ENCODE results near the gene ACAA1.

The ACAA1 gene

GRCh38 chr3:38147421-38147820 lies 10.5 kb upstream of the ACAA1 start:
- TF ChIP-seq, protein P1, sequence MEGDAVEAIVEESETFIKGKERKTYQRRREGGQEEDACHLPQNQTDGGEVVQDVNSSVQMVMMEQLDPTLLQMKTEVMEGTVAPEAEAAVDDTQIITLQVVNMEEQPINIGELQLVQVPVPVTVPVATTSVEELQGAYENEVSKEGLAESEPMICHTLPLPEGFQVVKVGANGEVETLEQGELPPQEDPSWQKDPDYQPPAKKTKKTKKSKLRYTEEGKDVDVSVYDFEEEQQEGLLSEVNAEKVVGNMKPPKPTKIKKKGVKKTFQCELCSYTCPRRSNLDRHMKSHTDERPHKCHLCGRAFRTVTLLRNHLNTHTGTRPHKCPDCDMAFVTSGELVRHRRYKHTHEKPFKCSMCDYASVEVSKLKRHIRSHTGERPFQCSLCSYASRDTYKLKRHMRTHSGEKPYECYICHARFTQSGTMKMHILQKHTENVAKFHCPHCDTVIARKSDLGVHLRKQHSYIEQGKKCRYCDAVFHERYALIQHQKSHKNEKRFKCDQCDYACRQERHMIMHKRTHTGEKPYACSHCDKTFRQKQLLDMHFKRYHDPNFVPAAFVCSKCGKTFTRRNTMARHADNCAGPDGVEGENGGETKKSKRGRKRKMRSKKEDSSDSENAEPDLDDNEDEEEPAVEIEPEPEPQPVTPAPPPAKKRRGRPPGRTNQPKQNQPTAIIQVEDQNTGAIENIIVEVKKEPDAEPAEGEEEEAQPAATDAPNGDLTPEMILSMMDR (IDR thresholded peaks at IDR 0.05; ENCODE audit: low read depth, low read length): no peak
- no peak for DNase-seq (ENCODE audit: extremely low read depth, low read depth)

GRCh38 chr3:38146504-38146903 lies 9.6 kb upstream of the ACAA1 start:
- no peak for DNase-seq (ENCODE audit: extremely low read depth, low read depth)
- TF ChIP-seq, protein P1 (IDR thresholded peaks at IDR 0.05; ENCODE audit: low read depth, low read length): no peak

GRCh38 chr3:38143511-38143910 lies 6.6 kb upstream of the ACAA1 start:
- no peak for DNase-seq (ENCODE audit: extremely low read depth, low read depth)
- TF ChIP-seq, protein P1 (IDR thresholded peaks at IDR 0.05; ENCODE audit: low read depth, low read length): no peak

- TF ChIP-seq, protein P1 (IDR thresholded peaks at IDR 0.05; ENCODE audit: low read depth, low read length): no peak
- no peak for DNase-seq (ENCODE audit: extremely low read depth, low read depth)
Measured at GRCh38 chr3:38142959-38143358, 6.0 kb upstream of the ACAA1 start.

GRCh38 chr3:38141952-38142273 lies 5.0 kb upstream of the ACAA1 start:
- TF ChIP-seq, protein P1 (IDR thresholded peaks at IDR 0.05; ENCODE audit: low read depth, low read length): no peak
- no peak for DNase-seq (ENCODE audit: extremely low read depth, low read depth)

- no peak for DNase-seq (ENCODE audit: extremely low read depth, low read depth)
- TF ChIP-seq, protein P1 (IDR thresholded peaks at IDR 0.05; ENCODE audit: low read depth, low read length): no peak
Measured at GRCh38 chr3:38141173-38141951, 4.4 kb upstream of the ACAA1 start.

DNA sequence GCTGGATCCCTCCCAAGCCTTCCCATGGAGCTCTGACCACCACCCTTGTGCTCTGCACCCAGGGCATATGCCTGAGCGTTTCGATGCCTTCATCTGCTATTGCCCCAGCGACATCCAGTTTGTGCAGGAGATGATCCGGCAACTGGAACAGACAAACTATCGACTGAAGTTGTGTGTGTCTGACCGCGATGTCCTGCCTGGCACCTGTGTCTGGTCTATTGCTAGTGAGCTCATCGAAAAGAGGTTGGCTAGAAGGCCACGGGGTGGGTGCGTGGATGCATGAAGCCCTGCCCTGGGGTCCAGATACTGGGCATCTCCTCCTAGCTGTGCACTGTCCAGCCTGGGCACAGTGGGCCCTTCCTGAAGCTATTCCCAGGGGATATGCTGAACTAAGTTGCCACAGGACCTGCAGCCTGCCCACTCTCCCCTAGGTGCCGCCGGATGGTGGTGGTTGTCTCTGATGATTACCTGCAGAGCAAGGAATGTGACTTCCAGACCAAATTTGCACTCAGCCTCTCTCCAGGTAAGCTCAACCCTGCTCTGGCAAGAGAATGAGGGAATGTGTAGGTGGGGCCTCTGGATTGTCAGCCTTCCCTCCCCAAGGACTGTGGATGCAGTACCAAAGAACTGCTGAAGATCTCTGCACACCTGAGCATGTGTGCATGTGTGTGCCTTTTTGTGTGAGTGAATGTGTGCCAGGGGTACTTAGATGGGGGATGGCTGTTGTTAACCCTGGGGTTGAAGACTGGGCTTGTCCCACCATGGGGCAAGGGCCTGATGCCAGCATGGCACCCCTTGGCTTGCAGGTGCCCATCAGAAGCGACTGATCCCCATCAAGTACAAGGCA lies 3.6 kb upstream of the ACAA1 start:
- TF ChIP-seq, protein P1 (IDR thresholded peaks at IDR 0.05; ENCODE audit: low read depth, low read length): no peak
- no peak for DNase-seq (ENCODE audit: extremely low read depth, low read depth)

Measured in AG09319 (cell line).